Coronary artery (tissue), 2 donors: Measurements from ENCODE around the gene GMDS.

ENCODE experiments used
- DNase-seq: peaks from one replicate; pipeline ENCODE4 v3.0.0-alpha.2; 2017; ENCODE audit warnings: low spot score
- H3K27ac ChIP-seq, 2 donors: fragments of 200-600 bp; sonication (generic); one replicate each; pipeline ENCODE4 v1.5.1; 2016 to 2019
- H3K4me3 ChIP-seq: fragments of 200-600 bp; sonication (generic); 2 replicates; pipeline ENCODE4 v1.5.1; 2016; ENCODE audit warnings: mild to moderate bottlenecking, moderate library complexity
- CTCF ChIP-seq: fragments of 200-600 bp; sonication (generic); IDR thresholded peaks from one replicate; pipeline ENCODE4 v1.5.1; 2019; ENCODE audit warnings: antibody characterized with exemption

GMDS gene

GRCh38 chr6:1581120-1581991, 664.0 kb downstream of the GMDS start:
- H3K27ac ChIP-seq: no peak overlapping the region
- DNase-seq: no peak
- no peak overlapping the region for H3K4me3 ChIP-seq
- no peak for TF ChIP-seq CTCF

GRCh38 chr6:1580585-1580984, 664.8 kb downstream of the GMDS start:
- no peak overlapping the region for H3K27ac ChIP-seq
- DNase-seq: no peak
- TF ChIP-seq CTCF: no peak
- H3K4me3 ChIP-seq: no peak overlapping the region

- H3K4me3 ChIP-seq: no peak overlapping the region
- DNase-seq: no peak
- no peak for TF ChIP-seq CTCF
- no peak overlapping the region for H3K27ac ChIP-seq
Measured at GRCh38 chr6:1580109-1580508, 665.3 kb downstream of the GMDS start.

- TF ChIP-seq CTCF: no peak
- no peak overlapping the region for H3K4me3 ChIP-seq
- DNase-seq: no peak
- no peak overlapping the region for H3K27ac ChIP-seq
Measured at GRCh38 chr6:1579096-1579495, 666.3 kb downstream of the GMDS start.

- Histone ChIP-seq H3K27ac (no peak overlapping the region), H3K4me3 (peak overlapping the region; percentile 49)
- no peak for DNase-seq
- no peak for TF ChIP-seq CTCF
Measured at GRCh38 chr6:1577896-1578745, 667.3 kb downstream of the GMDS start.

GRCh38 chr6:1577146-1577680, 668.2 kb downstream of the GMDS start:
- no peak for DNase-seq
- Histone ChIP-seq H3K4me3 (peak overlapping the region; percentile 49), H3K27ac (no peak overlapping the region)
- no peak for TF ChIP-seq CTCF
